HG03039 (cell line): ENCODE results near the gene CTBP2.

Experiments
- ATAC-seq: cut with Tn5 transposase; IDR thresholded peaks from one replicate; pipeline ENCODE4 v1.9.1; 2021; ENCODE audit warnings: mild to moderate bottlenecking, moderate library complexity; ENCODE audit not compliant: unreplicated experiment

Gene CTBP2

DNA sequence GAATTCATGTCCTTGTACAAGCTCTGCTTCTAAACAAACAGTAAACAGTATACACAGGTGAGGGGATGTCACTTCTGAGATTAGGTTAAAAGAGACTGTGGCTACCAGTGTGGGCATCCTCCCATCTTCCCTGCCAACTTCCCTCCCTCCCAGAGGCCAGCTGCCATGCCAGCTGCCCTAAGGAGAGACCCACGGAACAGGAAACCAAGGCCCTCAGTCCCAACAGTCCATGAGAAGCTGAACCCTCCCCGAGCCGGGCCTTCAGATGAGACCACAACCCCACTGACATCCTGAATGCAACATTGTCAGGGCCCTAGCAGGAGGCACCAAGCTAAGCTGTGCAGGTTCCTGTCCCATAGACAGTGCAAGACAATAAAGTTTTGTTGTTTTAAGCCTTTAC, 106.1 kb downstream of the CTBP2 start:
- ATAC-seq: no peak

DNA sequence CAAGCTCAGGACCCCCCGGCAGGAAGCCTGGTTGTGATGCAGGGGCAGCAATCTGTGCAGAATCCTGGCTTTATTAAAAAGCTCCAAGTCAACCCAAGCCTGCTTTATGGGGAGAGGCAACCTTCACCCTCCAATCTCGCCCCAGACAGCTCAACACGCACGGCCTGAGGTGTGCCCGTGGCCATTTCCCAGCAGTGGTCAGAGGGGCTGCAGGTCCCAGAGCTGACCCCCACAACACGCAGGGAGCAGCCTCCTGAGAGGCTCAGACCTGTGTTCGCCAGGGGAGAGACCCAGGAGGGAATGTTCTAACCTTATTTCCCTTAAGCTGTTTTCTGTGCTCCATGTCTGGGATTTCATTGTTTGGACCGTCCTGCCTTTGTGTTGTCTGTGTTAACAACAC, 108.2 kb downstream of the CTBP2 start:
- no peak for ATAC-seq

DNA sequence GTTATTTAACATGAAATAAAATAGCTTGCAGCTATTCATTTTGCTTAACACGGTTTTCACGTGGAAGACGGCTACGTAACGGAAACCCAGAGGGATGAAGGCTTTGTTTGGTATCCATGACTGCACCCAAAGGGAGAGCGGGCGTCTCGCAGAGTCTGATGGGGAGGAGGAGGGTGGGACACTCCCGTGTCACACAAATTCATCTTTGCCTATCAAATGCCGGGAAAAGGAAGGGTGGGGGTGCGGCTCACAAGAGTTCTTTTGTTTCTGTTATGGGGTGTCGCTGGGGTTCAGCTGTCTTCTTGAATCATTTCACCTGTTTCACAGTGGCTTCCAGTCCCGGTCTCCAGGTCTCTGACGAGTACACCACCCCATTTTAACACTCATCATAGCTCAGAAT, 110.0 kb downstream of the CTBP2 start:
- no peak for ATAC-seq

DNA sequence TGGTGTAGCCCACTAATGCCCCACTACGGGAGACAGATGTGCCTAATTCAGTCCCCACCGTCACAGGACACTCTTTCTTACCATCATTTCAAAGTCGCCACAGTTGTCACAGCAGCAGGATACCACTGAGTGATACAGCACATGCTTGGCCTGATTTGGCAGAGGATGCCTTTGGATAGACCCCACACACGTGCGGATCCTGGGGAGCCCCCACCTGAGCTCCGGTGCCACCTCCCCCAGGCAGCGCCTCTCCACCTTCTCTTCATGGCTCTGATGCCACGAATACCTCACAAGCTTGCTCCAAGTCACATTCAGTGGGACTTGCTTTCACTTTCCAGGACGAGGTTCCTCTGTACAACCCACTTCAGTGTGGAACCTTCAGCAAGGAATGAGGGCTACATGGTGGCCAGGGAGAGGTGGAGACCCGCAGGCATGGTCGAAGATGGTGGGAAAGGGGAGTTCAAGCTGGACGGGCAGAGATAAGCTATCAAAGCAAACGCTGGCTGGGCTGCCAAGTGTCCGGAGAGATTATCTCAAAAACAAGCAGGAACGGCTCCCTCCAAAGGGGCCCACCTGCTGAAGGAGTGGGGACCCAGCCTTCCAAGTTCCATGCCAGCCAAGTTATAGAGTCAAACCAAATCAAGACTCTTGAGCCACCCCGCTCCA, 111.0 kb downstream of the CTBP2 start:
- no peak for ATAC-seq

DNA sequence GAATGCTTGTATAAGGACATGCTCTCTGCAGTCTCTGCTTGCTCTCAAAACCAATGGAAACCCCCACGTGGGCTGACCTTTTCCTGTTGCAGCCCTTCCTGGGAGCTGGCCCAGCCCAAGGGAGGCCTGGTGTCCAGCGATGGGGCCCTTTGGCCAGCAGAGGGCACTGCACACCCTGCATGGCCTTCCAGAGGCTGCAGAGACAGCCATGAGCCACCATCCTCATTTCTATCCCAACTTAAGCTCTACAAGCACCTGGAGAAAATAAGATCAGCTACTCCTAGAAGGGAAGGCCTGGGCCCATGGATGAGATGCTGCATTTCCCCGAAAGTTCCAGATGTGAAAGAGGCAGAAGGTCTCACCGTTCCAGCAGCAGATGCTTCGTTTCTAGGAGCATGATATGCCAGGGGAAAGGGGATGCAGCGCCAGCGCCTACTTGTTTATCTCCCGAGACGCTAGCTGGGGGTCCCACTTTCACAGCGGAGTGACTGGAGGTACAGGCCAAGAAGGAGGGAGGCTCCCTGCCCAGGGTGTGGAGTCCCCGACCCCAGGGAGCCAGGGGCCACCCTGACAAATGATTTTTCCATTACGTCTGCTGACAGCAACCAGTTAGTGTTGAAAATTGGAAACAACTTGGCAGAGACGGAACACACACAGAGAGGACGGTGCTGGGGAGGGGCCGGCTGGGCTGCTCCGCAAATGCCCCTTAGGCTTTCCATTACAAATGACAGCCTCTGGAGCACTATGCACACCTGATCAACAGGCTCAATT, 112.1 kb downstream of the CTBP2 start:
- peak; percentile 88 for ATAC-seq

DNA sequence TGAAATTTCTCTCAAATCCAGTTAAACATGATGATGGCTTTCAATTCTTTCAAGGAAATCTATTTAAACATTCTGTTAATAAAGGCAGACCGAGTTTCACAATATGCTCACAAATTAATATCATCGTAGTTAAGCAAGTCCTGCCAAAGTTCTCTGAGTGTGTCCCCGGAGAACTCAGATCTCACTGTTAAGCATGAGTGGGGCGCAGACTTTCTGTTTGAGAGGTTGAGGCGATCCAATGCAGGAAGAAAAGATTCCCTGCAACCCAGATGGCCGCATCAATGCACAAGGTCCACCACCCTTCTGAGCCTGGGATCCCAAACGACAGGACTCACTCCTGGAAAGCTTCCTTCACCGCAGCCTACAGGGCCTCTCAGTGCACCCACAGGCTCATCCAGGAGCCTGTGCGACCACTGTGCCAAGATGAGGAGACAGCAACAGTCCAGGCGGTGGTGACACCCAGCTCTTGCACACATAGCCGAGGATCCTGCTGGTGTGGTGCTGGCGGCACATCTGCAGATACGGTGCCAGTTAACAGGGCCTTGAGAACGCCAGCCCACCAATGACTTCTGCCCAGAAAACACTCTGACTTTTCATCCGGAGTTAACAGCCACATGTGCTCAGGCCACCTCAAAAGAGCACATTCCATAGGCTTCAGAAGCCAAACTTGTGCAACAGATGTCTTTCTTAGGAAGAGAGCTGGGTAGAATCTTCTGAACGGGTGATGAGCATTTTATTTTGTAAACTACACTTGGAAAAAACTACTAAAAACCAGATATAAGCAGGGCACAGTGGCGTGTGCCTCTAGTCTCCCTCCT, 116.3 kb downstream of the CTBP2 start:
- ATAC-seq: no peak

DNA sequence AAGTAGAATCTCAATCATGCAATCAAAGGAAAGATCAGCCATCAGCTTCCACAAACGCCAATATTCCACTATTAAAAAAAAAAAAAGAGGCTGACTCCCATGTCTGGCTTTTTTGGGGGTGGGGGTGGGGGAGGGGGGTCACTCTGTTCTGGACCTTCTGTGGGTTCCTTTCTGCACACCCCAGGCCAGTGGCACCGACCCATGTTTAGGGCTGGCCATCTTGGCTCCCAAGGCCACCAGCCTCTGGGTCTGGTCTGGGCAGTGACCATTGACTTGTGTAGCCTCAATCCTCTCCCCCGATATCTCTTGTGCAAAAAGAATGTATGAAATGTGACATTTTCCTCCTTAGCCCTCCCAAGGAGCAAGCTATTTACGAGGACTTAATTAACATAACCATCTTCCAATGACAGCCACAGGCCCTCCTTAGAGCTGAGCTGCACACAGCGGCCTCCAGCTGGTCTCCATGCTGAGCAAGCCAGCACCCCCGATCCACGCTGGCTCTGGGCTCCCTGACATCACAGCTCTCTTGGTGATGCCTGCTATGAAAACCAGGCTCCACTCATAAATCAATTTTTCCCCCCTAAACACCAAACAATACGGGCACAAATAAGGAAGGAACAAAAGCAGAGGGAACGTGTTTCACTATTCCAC, 118.4 kb downstream of the CTBP2 start:
- ATAC-seq: no peak

DNA sequence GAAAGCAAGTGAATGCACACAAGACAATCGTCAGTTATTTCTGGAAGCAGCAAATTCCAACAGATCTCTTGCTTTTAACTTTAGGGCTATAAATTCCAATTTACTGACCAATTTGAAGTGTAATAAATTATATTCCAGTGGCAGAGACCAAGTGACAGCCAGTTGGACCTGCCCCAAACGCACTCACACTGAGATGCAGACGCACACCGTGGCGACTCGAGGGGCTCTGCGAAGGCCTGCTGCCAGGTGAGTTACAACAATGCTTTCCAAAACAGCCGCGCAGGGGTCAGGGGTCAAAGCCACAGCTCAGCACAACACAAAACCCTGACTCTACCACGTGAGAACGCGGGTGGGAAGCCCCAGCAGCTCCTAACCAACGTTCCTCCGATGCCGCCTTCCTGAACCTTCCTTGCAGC, 121.0 kb downstream of the CTBP2 start:
- ATAC-seq: no peak

DNA sequence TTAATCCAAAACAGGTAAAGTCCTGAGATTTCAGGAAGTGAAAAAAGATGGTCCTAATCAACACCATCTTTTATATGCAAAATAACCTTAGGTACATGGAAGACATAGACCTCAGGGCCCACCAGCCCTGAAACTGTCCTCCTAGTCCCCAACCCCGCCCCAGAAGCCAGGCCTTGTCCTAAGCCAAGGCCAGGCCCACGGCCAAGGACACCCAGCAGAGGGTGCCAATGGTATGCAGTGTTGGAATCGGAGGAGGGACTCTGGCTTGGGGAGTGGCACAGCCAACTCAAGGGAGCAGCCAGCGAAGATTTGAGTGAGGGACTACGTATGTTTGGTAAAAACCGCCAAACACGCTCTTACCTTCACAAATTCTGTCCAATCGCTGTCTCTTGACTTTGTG, 121.7 kb downstream of the CTBP2 start:
- ATAC-seq: no peak

DNA sequence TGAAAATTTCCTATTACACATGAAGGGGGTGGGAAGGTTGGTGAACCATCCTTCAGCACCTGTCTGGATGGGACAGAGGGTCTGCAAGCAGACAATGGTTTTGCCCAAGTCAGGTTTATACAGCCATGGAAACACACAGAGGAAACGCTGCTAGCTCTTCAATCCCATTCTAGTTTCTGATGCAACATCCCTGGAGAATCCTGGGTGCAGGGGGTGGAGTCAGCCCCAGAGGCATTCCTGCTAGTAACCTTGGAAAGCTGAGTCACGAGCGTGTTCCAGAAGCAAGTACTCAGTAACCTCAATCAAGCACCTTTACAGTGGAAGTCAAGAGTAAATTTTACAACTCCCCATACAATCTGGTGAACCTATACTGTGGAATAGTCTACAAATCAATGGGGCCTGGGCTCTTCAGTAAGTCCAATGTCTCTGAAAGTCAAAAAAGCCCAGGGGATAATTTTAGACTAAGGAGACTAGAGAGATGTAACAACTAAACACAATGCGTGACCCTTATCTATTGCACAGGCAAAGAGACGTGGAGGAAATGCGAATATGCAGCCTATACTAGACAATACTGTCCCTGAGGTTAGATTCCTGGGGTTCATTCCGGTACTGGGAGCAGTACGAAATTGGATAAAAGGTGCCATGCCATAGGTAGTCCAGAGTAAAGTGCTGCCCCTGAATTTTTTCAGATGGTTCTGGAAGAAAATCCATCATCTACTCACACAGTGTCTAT, 123.1 kb downstream of the CTBP2 start:
- no peak for ATAC-seq

DNA sequence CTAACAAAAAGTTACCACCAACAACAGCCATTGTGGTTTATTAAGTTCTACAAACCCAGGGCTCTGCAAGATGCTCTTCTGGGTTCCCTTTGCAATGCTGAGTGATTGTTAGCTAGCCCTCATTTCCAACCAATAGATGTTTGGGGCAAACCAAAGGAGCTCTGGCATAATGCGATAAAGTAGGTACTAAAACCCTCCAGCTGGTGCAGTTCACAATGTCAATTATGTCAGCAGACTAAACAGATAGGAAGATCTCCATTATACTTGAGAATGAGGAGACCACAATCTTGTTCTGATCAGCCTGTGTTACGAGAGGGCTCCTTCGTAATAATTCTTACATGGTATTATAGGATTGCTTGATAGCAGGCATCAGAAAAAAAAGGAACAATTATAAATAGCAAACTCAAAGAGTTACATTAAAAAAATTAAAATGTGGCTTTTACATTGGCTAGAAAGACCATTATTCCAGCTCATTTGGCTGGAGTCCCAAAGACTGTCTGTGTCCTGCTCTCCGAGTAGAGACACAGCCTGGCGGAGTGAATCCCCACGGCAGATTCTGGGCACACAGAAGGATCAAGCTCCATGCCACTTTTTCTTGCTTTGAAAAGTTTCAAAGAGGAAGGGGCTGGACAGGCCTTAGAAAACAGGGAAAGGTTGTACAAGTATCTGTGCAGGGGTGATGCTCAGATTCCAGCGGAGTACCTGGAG, 124.6 kb downstream of the CTBP2 start:
- ATAC-seq: no peak

DNA sequence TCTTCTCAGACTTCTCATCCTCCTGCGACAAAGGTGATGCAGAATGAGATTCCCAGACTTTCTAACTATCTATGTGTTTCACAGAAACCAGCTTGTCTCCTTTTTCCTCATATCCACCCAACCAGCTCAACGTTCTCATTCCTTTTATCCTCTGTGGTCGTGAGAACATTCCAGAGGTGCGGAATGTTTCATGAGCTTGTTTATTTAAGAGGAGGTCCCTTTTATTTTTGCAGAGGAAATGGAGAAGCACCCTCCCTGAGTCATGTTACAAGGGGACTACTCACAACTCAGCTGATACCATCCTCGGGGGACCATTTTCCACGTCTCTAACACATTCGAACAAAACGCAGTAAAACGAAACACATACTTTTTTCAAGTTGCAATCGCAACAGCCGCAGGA, 125.2 kb downstream of the CTBP2 start:
- no peak for ATAC-seq

DNA sequence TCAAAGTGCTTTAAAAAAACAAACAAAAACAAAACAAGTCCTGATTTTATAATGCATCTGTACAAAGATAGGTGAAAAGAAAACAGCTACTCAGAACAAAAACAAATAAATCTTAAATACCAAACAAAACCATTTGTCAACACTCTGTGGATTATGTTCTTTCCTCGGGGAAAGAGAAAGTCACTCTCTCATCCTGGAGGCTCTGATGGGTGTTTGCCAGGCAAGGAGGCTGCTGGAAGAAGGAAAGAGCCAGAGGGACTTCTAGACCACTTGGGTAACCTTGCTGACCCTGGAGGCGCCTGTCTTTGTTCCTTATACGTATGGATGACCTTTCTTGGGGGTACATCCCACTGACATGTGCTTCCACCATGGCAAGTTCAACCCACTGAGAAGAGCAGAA, 125.7 kb downstream of the CTBP2 start:
- ATAC-seq: no peak

DNA sequence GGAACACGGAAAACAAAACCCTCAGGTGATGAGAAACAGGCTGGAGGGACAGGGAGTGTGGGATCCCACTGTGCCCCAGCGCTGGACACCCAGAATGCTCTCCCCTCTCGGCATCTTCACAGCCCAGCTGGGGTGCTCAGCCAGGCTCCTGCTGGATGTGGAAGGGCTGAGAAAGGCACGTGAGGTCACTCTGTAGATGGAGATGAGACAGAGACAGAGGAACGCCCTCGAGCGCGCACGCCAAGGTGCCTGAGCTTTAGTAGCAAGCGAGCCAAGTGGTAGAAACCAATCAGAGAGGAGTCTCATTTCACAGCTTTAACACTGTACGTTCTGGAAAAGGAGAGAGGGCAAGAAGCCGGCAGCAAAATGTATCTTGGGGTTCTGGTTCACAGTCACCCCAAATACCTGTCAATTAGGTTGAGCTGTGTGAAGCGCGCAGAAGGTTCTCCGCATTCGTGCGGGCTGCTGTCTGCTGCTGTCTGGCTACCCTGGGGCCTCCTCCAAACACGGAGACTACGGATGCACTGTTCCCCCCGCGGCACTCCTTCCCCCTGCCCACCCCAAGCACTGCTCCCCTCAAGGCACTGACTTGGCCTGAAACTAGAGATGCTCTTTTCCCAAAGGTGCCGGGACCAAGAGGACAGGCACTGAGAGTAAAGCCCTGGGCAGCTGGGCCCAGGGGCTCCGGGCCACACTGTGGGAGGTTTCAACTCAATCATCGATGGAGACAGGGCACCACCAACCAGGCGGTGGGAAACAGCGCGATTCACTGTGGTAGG, 127.0 kb downstream of the CTBP2 start:
- ATAC-seq: no peak

DNA sequence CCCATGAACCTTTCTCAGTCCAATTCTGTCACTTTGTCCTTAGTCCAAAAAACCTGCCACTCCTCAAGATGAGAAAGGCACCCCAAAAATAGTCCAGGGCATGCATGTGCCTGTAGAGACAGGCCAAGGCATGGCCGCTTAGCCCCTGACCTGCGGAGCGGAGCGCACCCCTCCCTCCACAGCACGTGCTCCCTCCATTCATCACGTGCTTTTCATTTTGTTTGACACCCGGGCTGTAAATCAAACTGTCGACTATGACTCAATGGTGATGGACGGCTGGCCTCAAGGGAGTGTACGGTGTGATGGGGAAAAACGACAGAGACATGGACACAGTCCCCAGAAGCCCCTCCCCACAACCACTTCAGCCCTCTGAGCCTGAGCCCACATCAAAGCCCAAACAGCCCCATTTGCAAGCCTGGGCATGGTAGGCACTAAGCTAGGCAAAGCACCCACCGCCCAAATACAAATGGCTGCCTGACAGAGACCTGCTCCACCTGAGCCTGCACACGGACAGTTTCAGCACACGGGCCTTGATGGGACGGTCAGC, 127.8 kb downstream of the CTBP2 start:
- ATAC-seq: no peak

DNA sequence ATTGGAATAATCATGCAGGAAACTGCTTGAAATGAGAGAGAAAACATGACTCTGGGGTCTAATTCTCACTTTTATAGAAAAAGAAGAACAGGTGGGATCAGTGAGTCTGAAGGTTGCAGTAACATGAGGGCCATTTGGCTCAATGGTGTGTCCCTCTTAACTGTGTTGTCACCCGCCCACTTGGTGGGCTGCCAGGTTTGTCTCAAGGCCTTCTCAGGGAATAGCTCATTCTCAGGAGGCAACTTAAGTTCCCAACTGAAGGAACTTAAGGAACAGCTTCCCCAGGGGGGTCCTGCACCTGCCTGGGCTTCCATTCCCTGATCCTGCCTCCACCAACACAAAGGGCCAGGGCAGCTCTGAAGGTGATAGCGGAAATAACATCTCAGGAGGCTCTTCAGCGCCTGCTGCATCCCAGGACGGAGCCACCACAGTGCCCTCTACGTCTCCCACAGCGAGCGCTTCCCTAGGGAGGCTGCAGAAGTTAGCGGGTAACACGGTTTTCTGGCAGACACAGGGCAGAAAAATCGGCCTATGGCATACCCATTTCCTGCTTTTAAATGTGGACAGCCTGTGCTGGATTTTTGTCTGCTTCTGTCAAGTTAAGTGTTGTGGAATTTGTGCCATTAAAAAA, 129.7 kb downstream of the CTBP2 start:
- ATAC-seq: no peak

DNA sequence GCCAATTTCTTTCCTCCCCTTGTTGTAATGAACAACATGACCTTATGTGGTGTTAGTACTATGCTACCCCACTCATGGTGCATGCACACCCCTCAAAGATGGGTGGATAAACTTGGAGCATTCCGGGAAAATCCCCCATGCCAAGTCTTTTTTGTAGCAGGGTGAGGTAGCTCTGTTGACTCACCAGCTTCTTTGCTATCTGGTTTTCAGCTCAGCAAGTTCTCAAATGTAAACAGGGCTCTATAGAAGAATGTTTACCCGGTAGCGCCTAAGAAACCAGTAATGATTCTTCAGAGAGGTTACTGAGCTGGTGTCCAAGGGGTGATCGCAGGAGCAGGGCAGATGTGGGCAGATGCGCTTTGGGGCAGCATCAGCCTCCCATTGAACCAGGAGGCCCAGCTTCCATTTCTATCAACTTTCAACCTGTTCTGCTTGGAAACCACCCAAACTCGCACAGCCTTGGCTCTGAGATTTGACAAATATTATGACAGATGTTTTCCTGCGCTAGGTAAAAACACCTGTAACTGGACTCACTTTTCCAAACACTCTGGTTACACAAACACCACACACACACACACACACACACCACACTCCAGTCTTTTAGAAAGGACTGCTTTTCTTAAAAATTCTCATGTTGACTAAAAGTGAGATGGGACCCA, 130.7 kb downstream of the CTBP2 start:
- no peak for ATAC-seq
